ENCODE results near the gene TMEM52.

DNA sequence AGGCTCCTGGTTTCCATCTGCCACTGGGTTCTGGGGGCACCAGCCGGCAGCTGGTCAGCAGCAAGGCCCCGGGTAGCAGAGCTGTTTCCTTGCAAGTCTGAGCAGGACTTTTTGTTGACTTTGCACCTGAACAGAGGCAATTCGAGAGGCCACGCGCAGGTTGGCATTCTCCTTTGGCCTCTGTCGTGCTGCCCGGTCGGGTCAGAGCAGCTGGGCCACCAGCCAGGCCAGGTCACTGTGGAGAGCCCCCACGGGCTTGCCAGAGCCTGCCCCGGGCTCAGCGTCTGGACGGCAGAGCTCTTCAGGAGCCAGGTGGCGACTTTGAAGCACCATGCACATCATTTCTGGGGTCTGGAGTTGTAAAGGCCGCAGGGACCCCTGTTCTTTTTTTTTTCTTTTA, 28.4 kb upstream of the TMEM52 start:
- TF ChIP-seq, protein P1, sequence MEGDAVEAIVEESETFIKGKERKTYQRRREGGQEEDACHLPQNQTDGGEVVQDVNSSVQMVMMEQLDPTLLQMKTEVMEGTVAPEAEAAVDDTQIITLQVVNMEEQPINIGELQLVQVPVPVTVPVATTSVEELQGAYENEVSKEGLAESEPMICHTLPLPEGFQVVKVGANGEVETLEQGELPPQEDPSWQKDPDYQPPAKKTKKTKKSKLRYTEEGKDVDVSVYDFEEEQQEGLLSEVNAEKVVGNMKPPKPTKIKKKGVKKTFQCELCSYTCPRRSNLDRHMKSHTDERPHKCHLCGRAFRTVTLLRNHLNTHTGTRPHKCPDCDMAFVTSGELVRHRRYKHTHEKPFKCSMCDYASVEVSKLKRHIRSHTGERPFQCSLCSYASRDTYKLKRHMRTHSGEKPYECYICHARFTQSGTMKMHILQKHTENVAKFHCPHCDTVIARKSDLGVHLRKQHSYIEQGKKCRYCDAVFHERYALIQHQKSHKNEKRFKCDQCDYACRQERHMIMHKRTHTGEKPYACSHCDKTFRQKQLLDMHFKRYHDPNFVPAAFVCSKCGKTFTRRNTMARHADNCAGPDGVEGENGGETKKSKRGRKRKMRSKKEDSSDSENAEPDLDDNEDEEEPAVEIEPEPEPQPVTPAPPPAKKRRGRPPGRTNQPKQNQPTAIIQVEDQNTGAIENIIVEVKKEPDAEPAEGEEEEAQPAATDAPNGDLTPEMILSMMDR (IDR thresholded peaks at IDR 0.05; ENCODE audit: insufficient read depth, low read depth, low read length): no peak
- TF ChIP-seq EZH2 (IDR thresholded peaks at IDR 0.05; ENCODE audit: insufficient read depth, low read length): no peak
